NCI-H82 treated with DMSO at 0.1 percent for 48 hours (cell line): ENCODE data around the gene IMMP2L.

ENCODE experiments used
- DNase-seq: peaks from one replicate; lab custom pipeline; 2025; ENCODE audit not compliant: unreplicated experiment; lab: John Stamatoyannopoulos, UW

Gene IMMP2L

GRCh38 chr7:111174510-111174909, 387.8 kb downstream of the IMMP2L start:
- no peak for DNase-seq

GRCh38 chr7:111173990-111174389, 388.3 kb downstream of the IMMP2L start:
- DNase-seq: no peak

GRCh38 chr7:111173528-111173927, 388.8 kb downstream of the IMMP2L start:
- no peak for DNase-seq

- DNase-seq: no peak
Observed at GRCh38 chr7:111172564-111173257, 389.6 kb downstream of the IMMP2L start.

- DNase-seq: no peak
Observed at GRCh38 chr7:111168182-111168581, 394.1 kb downstream of the IMMP2L start.

GRCh38 chr7:111164442-111164841, 397.9 kb downstream of the IMMP2L start:
- no peak for DNase-seq

GRCh38 chr7:111162692-111163091, 399.6 kb downstream of the IMMP2L start:
- DNase-seq: no peak

- DNase-seq: no peak
Observed at GRCh38 chr7:111160297-111160696, 402.0 kb downstream of the IMMP2L start.

GRCh38 chr7:111159426-111159825, 402.9 kb downstream of the IMMP2L start:
- DNase-seq: no peak

GRCh38 chr7:111150709-111151108, 411.6 kb downstream of the IMMP2L start:
- no peak for DNase-seq

- DNase-seq: no peak
Observed at GRCh38 chr7:111147708-111148533, 414.4 kb downstream of the IMMP2L start.

GRCh38 chr7:111146136-111146535, 416.2 kb downstream of the IMMP2L start:
- no peak for DNase-seq

GRCh38 chr7:111145472-111145871, 416.8 kb downstream of the IMMP2L start:
- DNase-seq: no peak

GRCh38 chr7:111140091-111140865, 422.0 kb downstream of the IMMP2L start:
- DNase-seq: no peak

GRCh38 chr7:111138586-111138985, 423.7 kb downstream of the IMMP2L start:
- DNase-seq: no peak

- no peak for DNase-seq
Observed at GRCh38 chr7:111138193-111138569, 424.1 kb downstream of the IMMP2L start.

GRCh38 chr7:111137296-111138192, 424.7 kb downstream of the IMMP2L start:
- DNase-seq: no peak

- no peak for DNase-seq
Observed at GRCh38 chr7:111132833-111133232, 429.5 kb downstream of the IMMP2L start.

GRCh38 chr7:111129435-111129834, 432.9 kb downstream of the IMMP2L start:
- DNase-seq: no peak

- no peak for DNase-seq
Observed at GRCh38 chr7:111126987-111127386, 435.3 kb downstream of the IMMP2L start.

GRCh38 chr7:111115966-111116365, 446.3 kb downstream of the IMMP2L start:
- DNase-seq: no peak
